Measurements from ENCODE around the gene ASPA.
"Not testable (repeated sequence)": the region's sequence is repeated elsewhere in the genome, so short reads cannot be mapped to it uniquely, and the experiment has no call there.

ASPA gene

DNA sequence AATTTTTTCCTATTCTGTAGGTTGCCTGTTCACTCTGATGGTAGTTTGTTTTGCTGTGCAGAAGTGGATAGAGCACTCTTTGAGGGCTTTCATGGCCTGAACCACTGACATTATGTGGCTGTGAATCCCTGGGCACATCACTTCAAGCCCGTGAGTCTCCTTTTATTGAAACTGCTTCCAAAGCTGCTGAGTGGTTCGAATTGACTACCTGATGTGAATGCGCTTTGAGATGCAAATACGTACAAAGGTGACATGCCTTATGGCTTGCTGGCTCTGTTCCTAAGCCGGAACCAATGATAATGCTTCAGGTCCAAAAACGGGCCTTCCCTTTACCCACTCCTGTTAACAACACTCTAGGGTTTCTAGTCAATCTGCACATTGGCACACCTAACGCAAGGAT is 34.3 kb downstream of the ASPA start:
- no peak for DNase-seq

DNA sequence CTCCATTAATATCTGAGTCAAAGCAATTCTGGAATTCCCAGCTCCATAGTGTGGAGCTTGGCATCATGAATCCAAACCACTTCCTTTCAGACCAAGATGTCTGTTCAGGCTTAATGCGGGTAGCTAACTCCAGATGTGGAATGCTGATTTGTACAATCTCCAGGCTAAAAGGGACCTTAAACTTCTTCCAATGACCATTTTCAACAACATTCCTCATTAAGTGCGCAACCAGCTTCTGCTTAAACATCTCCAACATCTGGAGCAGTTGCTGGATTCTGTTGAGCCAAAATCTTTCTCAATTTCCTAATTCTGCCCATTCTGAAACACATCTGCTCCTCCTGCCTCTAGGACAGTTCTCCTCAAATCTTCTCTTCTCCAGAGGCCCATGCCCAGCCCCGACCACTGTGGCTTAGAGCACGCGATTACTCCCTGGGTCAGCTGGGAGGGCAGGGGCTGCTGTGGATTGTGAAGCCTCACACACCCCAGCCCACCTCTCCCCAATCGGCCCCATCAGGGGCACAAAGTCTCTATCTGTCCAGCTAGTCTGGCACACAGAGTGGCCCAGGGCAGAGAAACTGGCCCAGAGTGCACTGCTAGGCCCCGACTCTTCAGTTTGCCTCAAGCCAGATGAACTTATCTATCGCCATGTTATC is 36.2 kb downstream of the ASPA start:
- no peak for DNase-seq

DNA sequence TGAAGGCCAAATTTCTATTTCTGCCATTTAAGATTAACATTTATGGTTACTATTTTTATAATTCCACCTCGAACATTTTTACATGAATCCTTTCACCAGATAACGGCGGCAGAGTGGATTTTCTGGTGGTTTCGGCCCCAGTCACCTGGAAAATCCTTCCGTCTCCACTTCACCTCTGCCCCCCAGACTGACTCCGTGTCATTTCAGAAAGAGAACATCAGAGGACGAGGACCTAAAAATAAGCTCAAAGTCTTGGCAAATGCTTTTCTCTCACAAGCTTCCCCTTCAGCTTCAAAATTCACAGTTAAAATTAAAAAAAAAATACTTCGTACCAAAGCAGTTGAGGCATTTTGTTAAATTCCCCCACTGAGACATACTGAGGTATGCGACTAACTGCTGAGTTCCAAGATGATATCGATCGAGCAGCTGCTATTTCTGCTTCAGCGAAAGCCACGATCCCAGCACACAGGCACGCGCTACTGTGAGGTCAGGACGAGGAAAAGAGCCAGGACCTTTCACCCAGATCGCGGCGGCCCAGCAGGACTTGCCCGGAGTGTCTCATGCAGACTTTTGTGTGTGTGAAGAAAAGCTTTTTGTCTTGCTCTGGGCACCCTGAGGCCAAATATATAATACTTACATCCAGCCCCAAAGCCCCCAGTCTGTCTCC is 36.8 kb downstream of the ASPA start:
- no peak for DNase-seq

DNA sequence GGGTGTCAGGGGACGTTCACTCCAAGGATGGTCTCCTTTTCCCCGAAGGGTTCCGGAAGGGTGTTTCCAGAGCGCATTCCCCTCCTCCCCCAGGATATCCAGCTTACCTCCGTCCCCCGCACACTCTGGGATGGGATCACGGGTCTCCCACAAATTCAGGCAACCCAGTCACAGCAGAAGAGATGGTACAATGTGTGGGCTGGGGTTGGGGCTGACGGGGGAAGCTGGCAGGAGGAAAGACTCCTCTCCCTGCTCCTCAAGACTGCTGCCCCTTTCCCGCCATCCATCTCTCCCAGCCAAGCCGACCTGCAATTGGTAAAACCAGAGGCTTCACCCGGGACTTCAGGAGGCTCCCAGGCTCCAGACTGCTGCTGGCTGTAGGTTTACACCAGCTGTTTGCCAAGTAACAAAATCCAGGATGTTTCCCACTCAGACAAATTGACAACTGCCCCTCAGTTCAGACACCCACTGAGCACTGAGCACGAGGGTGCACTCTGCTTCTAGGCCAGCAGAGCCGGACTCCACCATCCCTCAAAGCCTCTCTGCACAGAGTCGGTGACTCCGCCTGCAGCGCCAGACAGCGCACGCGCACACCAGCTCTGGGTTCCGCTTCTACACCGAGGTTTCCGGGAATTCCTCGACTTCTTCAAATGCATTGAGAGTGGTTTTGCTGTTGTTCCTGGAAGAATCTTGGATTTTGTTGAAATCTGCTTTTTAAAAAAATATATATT is 37.7 kb downstream of the ASPA start:
- DNase-seq: no peak

DNA sequence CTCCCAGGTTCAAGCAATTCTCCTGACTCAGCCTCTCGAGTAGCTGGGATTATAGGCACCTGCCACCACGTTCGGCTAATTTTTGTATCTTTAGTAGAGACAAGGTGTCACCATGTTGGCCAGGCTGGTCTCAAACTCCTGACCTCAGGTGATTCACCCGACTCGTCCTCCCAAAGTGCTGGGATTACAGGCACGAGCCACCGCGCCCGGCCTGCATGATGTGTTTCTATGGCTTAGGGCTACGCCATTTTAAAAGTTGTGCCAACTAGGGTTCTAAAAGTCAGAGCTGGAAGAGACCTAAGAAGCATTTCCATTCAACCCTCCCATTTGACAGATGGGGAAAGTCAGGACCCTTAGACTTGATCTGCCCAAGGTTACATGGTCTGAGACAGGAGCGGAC is 38.4 kb downstream of the ASPA start:
- not testable (repeated sequence) for DNase-seq

DNA sequence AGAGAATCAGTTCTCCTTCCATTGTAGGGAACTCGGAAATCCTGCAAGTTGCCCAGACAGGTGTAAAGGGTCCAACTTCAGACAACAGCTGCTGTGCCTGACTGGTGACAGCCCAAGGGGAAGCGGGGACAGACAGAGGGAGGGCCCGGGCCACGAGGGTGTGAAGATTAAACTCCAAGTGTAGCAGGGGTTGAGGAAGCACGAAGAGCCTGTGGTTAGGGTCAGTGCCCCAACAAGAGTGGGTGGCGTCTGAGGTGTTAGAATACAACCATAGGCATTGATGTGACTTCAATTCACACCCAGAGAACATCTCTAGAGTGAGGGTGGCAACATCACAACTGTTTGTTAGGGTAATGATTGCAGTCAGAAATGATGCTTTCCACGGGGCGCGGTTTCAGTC is 39.1 kb downstream of the ASPA start:
- DNase-seq: no peak

DNA sequence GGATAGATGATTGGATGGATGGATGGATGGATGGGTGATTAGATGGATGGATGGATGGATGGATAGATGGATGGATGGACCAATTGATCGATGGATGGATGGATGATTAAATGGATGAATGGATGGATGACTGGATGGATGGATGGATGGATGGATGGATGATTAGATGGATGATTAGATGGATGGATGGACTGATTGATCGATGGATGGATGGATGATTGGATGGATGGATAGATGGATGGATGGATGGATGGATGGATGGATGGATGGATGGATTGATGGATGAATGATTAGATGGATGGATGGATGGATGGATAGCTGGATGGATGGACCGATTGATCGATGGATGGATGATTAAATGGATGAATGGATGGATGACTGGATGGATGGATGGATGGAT is 43.7 kb downstream of the ASPA start:
- DNase-seq: not testable (repeated sequence)

DNA sequence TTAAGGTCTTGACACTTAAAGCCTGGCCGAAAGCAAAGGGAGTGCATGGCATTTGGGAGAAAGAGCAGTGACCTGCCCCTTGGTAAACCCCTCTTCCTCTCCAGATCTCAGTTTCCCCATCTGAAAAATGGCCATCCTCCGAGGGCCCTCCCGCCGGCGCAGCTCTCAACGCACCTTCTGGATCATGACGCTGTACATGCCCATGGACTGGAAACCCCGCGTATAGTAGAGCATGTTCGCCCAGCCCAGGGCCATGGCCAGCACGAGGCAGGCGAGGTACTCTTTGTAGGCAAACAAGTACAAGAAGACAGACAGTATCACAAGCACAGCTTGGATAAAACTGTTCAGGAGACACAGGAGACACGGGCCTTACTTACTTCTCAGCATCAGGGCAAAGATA is 48.2 kb downstream of the ASPA start:
- DNase-seq: no peak

DNA sequence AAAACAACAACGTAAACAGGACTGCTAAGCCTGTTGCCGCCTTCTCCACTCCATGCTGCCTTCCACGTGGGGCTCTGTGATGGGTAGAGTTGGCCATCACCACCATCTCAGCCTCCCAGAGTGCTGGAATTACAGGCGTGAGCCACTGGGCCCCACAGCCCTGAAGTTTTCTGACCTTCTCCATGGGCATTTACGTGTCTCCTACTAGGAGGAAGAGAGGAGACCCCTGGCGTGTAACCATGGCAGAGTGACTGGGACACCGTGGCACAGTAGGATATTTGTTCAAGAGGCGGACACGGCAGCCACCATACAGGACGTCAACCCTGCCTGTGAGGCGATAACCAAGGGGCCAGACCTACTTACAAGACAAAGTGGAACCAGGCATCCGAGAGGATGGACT is 50.7 kb downstream of the ASPA start:
- no peak for DNase-seq

DNA sequence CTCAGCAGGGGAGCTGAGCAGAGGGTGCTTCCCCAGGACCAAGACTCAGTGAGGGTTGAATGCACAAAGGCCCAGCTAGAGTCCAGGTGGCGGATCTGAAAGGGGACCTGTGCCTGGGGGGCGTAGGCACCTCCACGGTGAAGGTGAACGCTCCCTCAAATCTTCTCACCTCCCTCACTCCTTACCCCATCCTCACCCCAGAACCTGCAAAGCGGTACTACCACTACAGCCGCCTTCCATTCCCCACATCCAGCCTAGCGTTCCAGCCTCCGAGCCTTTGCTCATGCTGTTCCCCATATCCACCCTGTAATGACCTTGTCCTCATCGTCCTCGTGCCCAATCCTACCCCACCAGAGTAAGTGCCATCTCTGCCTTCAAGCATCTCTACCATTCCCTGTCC is 51.2 kb downstream of the ASPA start:
- no peak for DNase-seq

DNA sequence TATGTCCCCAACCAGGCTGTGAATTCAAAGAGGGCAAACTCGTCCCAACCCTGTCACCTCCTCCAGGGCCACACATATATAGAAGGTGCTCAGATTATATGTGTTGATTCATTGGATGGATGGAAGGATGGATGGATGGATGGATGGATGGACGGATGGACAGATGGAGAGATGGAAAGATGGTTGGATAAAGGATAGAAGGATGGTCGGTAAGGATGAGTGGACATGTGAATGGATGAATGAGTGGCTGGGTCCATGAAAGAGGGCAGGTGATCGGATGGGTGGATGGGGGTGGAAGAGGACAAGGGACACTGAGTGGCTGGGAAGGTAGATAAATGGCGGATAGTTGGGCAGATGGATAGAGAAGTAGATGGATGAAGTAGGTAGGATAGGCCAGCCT is 51.7 kb downstream of the ASPA start:
- no peak for DNase-seq

DNA sequence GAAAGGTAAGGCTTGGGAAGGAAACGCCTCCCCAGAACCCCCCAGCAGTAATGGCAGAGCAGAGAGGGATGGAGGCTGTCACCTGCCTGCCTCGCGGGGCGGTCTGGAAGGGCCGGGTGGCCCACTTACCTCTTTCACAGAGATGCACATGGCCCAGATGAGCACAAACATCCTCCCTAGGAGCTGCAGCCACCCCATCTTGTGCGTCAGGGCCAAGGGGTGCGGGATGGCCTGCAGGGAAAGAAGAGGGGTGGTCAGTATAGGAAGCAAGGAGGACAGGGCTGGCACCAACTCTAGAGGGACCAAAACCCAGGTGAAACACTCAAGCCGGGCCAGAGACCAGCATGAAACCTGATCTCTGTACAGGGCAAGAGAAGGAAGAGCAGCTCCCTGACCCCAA is 52.1 kb downstream of the ASPA start:
- DNase-seq: no peak

DNA sequence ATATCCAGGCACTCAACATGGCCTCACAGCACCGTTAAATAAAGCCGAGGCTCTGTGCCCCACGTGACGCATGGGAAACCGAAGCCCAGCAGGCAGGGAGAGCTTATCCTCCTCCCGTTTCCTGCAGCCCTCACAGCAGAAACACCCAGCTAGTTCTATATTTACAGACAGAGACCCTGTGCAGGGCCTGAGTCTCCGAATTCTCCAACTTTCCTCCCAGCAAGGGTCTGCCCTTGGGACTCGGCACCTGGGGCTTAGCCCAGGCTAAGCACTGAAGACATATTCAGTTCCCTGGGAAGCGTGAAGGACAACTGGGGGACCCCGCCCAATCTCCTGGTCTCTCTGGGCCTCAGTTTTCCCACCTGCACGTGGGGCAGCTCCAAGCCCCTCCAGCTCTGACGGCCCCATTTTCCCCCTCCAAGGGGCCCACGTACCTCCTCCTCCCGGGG is 52.6 kb downstream of the ASPA start:
- DNase-seq: no peak

DNA sequence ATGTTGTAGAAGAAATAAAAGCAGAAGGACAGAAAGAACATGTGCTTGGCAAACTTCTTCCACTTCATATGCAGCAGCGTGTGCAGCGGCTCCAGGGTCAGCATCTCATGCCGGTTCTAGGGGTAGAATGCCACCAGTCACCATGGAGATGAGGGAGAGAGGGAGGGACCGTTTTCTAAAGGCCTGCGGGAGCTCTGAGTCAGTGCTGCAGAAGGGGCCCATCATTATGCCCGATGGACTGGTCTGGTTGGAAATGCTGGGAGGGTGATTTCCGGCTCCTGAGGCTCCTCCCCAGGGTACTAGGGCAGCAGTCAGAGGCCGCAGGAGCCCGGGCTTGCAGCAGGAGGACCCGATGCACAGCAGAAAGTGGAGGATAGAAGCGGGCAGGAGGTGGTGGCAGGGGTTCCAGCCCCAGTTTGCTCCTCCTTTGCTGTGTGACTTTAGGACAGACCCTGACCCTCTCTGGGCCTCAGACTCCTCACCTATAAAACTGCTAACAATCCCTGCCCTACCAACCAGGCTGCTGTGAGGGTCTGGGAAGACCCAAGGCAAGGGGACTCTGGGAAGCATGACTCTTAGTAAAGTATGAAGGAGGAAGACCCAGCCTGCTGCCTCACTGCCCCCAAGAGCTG is 53.2 kb downstream of the ASPA start:
- DNase-seq: no peak

DNA sequence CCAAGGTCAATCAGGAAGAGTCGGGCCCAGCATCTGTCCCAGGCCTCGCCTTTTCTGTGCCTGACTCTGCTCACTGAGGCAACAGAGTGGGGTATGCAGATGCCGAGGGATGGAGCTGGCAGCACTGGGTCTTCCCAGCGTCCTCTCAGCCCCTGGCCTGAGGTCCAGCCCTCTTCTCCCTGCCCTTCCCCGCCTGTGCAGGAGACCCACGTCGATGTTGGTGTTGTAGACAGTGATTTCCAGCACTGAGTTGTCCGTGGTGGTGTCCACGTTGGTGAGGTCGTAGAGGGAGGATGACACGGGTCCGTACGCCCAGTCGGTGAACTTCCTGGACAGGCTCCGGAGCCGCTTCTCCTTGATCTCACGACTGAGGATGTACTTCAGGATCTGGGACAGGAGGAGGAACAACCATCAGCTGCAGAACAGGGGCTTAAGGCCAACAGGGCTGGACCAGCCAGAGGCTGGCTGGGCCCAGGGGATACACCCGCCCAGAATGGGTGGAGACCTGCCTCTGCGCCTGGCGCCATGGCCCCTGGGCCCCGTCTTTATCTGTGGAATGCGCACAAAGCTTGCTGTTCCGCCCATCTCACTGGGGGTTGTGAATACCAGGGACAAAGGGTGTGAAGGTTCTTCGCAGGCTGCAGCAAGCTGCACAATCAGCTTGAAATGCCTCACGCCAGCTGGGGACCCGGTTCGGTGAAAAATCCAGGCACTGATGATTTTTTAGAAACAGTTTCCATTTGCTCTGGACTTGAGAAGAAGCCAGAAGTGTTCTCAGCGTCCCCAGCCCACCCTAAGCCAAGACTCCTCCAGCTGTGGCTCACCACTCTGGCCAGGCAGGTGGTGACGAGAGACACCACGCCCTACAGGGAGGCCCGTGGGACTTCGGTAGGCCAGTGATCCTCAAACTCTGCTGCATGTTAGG is 54.3 kb downstream of the ASPA start:
- no peak for DNase-seq

DNA sequence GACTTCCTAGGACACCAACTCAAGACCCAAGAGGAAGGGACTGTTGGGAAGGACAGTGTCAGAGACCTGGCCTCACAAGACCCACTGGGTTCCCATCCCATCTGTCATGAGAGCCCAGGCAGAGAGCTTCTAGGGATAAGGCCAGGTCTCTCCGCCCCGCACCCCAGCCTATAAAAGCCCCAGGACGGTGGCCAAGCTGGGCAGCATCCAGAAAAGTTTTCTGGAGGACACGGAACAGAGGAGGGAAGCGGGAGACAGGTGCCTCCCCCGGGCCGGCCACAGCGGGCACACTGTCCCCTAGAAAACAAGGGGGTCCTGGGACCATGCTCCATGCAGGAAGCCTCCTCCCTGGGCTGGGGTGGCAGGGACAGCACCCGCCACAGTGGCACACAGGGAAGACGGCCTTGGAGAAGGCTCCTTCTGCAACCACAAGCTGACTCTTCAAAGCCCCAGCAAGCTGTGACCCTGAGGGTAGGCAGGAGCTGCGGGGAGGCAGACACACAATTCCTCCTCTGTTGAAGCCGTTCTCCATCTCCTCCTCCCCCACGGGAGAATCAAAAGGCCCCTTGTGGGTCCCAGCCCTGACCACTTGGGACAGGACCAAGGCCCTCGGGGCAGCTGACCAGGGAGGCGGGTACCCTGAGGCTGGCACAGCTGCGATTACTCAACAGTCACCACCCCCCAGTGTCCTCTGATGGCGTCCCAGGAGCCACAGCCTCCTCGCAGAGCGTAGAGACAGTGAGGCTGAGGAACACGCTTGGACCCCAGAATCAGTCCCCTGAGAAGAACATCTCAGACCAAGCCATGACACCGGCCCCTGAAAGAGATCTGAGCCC is 55.7 kb downstream of the ASPA start:
- no peak for DNase-seq

DNA sequence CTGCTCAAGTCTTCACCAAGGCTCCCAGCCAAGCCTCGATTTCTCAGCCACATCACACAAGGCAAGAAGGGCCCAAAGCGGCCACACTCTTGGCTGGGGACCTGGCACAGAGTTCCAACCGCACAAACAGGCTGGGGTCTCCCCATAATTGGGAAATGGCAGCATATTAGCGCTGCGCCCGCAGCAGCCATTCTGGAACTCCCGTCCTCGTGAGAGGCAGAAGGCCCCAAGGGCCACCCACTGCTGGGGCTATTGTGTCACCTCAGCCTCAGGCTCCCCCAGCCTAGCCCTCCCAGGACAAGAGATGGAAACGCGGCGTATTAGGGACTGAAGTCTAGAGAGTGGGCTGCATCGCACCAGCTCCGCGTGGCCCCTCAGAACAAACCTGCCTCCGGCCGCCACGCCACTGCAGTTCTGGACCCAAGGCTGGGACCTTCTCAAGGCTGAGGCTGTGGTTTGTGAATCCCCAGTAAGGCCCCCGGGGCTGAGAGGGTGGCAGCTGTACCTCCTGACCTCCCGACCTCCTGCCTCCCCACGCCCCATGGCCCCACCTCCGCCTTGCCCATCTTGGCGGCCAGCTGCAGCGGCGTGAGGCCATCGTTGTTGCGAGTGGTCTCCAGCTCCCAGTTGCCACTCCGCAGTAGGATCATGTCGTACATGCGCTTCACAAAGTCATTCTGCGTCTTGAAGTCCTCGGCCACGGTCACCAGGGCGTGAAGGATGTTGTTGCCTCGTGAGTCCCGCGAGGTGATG is 56.5 kb downstream of the ASPA start:
- DNase-seq: no peak

DNA sequence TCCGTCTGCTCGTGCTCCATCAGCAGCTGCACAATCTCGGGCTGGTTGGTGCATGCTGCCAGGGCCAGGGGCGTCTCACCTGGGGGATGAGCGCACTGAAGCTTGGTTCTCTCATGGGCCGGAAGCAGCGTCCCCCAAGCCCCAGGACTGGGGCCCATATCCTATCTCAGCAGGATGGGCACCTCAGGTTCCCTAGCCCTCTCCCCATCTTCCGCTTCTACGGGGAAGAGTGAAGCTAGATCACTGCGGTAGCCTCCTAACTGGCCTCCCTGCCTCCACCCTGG is 57.0 kb downstream of the ASPA start:
- DNase-seq: no peak

DNA sequence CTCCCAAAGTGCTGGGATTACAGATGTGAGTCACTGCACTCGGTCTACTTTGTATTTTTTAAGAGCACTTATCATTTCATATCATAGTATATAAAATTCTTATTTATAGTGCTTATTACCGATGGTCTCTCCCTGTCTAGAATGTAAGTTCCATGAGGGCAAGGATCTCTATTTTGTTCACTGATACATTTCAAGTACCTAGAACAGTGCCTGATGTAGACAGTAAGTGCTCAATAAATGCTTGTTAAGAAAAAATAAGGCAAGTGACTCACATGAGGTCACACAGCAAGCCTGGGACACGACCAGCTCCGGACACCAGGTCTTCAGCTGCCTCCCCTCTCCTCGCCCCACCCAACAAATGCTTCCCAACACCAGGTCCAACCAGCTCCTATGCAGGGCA is 58.0 kb downstream of the ASPA start:
- no peak for DNase-seq

DNA sequence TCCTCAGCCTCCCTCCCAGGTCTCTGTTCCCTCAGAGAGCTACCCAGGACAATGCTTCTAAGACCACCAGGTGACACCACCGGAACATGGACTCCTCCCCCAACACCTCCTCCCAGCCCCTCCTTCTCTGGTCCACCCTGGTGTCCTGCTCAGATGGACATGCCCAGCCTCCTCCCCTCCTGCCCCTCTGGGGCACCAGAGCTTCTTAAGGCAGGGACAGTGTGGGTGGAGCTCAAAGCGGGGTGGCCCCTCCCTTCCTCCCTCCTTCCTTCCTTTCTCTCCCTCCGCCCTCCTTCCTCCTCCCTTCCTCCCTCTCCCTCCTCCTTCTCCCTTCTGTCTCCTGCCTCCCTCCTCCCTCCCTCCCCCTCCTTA is 59.1 kb downstream of the ASPA start:
- no peak for DNase-seq

Data from stimulated activated naive CD4-positive, alpha-beta T cell (primary cell).